GM18508 (cell line): Measurements from ENCODE around the gene KRT32.
"Not testable (repeated sequence)": the region's sequence is repeated elsewhere in the genome, so short reads cannot be mapped to it uniquely, and the experiment has no call there.

ENCODE experiments used
- ATAC-seq: cut with Tn5 transposase; IDR thresholded peaks from one replicate; pipeline ENCODE4 v1.9.1; 2021; ENCODE audit warnings: moderate number of reproducible peaks; ENCODE audit not compliant: insufficient read depth, unreplicated experiment

KRT32 gene

DNA sequence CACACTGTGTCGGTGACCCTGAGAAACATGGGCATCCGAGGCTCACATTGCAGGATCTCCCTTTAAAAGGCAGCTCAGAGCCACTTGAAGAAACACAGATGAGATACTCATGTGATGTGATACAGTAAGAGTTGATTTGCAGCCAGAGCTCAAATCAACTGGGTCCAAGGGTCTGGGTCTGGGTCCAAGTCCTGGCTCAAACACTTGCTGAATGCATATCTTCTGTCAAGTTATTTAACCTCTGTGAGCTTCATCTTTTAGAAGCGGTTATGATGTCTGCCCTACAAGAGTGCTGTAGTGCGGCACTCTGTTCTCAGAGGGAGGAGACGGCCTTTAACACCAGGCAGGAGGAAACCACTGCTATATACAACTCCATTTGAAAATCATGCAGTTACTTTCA is 32.8 kb downstream of the KRT32 start:
- ATAC-seq = no peak

DNA sequence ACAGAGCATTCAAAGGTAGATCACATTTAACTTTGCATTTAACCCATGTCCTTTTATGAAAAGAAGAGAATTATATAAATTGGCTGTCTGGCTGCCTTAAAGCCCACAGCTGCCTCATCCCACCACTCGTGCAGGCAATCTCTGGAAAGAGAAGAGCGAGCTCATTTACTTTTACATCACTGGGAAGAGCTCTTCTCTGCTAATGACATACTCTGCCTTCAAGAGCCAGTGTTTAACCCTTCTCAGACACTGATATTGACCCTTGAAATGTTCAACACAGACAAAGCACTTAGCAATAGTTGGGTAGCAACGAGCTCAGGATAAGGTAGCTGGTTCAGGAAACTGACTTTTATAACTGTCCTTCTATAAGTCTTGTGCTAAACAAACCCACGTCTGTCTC is 33.2 kb downstream of the KRT32 start:
- no peak for ATAC-seq

DNA sequence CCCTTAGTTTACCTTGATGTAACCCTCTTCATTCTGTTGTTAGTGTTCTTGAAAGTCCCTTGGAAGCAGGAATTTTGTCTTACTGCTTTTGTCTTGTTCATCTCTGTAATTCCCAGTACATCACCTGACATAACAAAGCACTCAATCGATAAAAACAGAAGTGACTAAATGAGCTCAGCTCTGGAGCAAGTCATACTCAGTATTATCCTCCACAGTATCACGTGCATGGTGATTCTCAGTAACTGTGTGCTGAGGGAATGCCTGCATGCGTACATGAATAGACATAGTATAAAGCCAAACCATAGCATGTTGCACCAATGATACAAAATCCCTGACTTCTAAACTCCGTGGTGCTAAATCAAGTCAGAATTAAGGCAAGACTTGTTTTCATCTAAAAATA is 33.6 kb downstream of the KRT32 start:
- ATAC-seq = no peak

DNA sequence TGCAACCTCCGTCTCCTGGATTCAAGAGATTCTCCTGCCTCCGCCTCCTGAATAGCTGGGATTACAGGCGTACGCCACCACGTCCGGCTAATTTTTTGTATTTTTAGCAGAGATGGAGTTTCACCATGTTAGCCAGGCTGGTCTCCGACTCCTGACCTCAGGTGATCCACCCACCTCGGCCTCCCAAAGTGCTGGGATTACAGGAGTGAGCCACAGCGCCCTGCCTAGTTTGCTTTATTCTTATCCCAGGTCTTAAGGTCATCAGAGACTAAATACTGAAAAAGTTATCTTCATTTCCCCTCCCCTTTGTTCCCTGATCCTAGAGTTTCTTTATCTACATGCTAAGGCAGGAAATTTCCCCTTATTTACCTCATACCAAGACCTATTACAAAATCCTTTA is 36.8 kb downstream of the KRT32 start:
- not testable (repeated sequence) for ATAC-seq

DNA sequence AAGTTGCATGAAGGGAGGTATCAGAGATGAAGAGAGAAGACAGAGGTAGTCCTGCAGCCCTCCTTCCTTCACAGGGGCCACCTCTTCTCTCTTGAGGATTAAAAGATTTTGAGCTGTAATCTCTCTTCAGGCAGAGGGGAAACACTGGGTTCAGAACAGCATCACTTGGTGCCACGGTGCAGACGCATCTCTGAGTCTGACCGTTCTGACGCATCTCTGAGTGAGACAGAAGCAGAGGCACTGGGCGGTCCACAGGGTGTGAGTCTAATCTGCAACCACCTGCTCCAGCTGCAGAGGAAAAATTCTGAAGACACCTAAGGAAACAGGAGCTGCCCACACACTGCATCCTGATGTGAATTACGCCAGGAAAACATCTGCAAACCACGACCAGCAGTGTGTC is 37.5 kb downstream of the KRT32 start:
- ATAC-seq = no peak

DNA sequence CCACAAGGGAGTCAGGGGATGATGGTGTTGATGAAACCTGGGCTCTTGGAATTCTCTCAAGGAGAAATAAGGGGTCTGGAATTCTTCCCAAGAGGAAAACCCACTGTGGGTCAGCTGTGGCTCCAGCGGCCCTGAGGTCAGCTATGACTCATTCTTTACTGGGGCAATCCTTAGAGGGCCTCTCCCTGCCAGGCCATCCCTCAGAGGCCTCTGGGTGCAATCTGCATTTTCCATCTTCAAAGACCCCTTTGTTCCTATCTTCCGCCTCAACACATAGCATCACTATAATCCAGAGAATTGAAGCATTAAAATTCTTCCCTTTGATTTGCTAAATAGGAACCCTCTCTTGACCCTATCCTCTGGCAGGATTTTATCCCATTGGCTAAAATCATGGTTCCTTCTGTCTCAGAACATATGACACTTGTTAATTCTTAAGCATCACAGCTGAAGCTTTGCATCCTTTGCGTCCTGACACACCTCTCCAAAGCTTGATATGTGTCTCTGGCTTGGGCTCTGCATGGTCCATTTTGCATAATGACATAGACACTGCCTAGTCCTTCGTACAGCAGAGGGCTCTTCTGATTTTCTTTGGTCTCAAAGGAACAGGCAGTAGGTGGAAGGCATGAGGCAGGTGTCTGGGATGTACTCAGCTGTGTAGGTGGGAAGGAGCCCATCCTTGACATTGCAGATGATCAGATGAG is 38.4 kb downstream of the KRT32 start:
- ATAC-seq = no peak

DNA sequence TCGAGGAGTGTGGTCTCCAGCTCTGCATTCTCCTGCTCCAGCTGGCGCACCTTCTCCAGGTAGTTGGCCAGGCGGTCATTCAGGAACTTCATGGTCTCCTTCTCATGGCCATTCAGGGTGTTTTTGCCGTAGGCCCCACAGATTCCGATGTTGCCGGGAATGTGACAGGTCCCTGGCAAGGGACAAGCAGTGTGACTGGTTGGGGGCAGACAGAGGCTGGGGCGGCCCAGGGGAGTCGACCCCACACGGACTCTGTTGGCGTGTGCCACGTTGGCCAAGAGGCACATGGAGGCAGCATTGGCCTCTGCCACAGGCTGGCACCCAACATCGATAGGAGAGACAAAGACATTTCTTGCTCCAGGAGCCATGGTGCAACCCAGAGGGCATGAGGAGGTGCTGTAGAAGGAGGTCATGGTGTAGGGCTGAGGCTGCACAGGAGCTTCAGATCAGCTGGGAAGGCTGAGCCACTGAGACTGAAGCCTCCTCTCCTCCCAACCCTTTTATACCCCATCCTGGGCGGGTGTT is 43.0 kb downstream of the KRT32 start, which contains the start of gene KRT37:
Gene KRT37, minus strand, starts transcription at position 475 of the 525 bp plus-strand sequence. Its CDS starts 62 bp downstream, at position 413.
- ATAC-seq = no peak

DNA sequence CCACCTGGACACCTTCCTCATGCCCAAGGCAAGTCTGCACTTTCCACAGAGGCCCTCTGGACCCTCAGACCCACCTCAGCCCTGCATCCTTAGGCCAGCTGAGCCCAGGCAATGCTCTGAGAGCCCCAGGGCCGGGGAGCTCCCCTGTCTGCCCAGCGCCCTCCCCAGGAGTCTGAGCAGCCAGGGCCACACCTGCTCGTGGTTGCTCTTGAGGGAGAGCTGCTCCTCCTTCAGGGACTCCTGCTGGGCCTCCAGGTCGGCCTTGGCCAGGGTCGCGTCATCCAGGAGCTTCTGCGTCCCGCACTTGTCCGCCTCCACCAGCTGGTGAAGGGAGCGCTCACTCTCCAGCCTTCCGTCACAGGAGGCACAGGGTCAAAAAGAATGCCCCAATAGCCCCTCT is 44.6 kb downstream of the KRT32 start:
- ATAC-seq = not testable (repeated sequence)

DNA sequence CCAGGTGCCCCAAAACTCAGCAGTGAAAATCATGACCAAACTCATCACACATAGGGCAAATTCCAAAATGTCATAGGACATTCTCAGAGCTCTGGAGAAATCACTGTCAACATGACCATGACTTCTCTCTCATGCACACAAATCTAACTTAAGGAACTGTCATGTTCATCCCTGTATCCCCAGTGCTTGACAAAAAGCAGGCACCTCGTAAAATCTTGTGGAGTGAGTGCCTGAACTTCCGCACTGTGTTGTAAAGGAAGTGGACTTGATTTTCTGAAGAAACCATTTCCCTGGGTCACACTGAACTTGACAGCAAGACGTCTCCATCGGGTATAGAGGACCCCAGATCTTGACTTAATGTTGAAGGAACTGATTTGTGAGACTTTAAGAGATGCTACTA is 45.6 kb downstream of the KRT32 start:
- no peak for ATAC-seq

DNA sequence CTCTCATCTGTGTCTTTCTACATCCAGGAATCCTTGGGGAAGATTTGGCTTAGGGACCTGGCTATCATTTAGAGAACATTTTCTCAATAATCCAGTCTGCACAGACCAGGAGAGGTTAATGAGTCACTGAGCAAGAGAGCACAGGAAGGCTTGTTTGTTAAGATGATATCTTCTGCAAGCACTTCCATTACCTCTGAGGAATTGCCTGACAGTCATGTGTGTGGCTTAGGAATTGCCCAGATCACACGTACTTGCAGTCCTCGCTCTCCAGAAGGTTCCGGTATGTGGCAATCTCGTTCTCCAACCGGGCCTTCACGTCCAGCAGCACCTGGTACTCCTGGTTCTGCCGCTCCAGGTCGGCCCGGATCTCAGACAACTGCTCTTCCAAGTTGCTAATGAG is 46.1 kb downstream of the KRT32 start:
- no peak for ATAC-seq

DNA sequence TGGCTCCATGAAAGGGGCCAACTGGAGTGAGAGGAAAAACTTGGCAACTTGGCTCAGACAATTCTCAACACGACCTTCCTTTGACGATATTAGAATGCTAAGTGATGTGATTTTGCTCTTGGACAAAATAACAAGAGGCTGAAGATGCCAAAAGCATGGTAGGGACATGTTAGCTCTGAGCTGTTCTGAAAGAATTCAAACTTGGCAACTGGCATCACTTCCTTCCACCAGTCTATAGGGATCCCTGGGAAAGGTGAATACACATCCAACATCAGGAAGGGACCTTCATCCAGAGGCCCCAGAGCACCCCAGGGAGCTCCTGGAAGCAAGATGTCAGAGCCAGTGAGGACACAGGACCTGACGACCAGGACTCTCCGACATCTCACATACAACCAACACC is 47.1 kb downstream of the KRT32 start:
- no peak for ATAC-seq

DNA sequence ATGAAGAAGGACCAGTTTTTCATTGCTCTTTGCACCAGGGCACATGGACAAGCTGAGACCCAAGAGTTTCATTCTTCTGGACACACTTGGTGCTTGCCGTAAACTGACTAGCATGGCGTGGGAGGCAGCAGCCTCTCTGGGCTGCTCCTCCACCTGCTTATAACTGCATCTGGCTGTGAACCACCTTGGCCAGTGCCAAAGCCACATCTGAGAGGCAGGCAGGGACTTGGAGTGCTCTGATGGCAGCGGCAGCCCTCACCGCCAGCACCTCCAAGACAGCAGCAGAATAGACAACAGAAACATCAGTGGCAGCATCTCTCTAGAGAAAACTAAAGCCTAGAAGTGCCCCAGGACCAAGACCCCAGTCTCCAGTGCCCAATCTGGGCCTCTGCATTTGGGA is 47.5 kb downstream of the KRT32 start:
- ATAC-seq = no peak

DNA sequence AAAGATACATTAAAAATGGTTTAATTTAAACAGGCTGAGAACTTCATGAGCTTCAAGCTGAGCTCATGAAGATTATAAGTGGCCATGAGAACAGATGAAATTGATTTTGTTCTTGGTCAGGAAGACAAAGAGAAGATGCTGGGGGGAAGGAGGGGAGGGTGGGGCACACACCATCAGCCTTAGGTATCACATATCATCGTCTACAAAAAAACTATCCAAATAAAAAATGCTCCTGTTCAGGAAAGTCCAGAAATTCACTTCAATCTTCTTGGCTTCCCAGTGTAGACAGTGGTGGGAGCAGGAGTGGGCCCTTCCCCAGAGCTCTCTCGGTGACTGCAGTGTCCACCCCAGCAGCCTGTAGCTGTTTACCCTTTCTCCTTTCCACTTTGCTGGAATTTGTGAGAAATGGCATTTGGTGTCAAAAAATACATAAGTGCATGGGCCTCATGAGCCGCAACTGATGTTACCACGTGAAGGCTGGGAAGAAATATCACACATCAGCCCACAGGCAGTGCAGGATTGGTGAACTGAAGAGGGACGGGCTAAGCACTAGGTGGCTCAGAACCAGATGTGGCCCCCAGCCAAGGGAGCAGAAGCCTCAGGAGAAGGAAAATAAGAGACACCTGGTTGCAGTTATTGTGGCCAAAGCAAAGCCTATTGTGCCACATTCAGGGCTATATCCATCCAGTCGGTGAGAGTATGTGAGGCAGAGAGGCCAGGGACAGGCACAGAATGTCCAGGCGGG is 48.9 kb downstream of the KRT32 start:
- ATAC-seq = no peak

DNA sequence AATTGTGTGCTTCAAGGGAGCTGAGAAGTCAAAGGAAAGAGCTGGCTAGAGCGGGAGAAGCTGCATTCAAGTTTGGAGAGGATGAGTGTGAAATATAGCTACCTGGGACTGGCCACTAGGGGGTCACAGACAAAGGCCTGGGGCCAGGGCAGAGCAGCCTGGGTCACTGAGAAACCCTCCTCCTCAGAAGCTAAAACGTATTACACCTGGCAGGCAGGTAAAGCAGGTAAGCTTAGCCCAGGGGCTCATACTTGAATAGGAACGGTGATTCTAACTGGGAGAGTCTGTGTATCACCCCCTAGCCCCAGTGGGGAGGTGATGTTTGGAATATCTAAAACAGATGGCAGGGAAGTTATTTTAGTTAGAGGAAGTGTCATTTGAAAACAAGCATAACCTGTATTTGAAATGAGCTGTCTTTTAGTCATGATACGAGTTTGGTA is 49.6 kb downstream of the KRT32 start:
- ATAC-seq = no peak

DNA sequence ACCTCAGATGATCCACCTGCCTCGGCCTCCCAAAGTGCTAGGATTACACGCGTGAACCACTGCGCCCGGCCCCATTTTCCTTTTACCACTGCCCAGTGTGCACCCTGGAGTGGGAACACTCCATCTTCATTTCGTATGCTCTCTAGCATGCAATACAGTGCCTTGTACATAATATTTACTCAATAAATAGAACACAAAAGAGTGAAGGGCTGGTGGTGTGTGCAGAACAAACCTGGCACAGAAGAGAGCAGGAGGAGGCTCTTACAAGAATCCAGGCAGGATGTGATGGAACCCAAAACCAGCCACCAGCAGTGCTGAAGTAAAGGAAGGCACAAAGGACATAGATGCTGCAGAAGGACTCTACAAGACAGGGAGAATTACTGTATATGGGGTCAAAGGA is 50.1 kb downstream of the KRT32 start:
- ATAC-seq = no peak

DNA sequence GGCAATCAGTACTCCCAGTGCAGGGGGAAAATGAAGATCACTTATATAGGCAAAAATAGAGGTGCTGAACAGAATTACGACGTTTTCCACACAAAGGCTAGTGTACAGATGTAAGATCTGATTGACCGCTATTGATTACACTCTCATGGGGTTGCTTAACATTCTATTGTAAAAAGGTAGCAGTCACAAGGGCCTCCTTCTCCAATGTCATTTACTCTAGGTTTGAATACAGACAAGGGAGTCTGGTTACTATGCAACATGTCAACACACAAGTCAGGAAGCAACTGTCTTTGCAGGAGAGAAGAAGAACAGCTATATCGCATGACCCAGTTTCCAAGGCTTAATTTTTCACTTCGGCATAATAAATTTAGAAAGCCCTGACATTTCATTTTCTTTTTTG is 50.7 kb downstream of the KRT32 start:
- ATAC-seq = no peak

DNA sequence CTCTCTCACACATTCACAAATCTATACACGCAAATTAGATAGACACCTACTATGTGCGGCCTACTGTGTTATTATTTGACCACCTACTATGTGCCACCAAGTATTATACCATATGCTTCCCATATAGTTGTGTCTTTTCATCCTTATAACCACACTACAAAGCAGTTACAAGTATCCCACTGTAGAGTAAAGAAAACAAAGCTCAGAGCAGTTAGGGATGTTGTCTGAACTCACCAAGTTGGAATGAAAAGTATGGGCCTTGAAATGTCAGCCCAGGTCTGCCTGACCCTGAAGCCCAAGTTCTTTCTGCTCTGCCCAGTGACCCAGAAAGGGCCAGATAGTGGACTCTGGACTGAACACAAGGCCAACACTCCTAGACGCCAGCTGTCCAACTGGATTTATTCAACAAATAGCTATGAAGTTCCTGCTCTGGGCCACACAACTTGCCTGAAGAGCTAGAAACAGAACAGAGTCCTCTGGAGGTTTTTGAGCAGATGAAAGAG is 51.3 kb downstream of the KRT32 start:
- ATAC-seq = no peak

DNA sequence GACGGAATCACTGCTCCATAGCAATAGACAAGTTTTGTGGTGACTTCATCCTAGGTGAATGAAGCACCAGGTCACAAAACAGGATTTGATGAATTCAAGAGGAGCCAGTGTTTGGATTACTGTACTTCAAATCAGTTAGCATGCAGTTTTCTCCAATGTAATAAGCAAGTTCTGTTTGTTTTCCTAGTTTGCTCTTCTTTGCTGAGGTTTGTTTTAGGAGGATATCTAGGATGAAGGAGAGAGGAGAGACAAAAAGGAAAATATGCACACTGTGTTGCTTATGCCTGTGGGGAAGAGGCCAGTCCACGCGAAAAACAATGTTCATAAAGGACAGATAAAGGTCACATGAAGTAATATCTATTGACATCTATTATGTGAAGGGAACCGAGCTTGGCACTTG is 51.8 kb downstream of the KRT32 start:
- no peak for ATAC-seq

DNA sequence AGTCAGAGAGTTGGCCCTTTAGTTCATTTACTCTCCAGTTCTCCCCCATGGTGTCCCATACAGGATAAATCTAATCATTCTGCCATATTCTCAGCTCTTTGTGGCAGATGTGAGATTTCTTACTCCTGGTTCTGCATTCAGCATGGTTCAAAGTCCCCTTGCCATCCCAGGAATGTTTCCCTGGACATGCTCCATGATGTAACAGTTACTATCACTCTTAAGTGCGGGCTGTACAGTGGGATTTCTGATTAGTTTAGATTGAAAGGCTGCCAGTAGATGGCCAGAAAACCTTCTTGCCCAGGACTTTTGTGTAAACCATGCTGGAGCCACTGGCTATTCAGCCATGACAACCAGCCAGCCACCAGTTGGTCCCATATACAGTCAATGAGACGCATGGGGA is 53.2 kb downstream of the KRT32 start:
- ATAC-seq = no peak

DNA sequence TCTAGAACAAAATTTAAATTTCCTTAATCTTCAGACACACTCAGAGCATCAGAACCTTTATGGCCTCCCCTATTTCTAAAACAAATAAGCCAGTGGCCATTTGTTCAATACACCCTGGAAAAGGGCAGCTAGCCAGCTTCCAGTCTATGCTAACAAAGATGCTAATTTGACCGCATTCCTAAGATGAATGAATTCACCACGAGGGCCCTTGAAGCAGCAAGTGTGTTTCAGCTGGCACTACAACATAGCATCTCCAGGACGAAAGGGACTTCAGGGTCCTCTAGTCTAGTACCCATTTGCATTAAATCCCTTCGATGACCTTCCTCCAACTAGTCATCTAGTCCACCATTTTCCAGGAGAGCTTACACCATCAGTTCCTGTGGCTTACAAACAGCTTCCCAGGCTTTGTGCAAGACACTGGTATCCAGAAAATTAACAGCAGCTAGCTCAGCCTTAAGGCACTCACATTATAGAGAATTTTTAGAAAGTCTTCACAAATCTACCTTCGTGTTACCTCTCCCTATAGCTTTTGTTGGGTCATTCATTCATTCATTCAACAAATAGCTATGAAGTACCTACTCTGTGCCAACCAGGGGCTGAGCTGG is 53.7 kb downstream of the KRT32 start:
- ATAC-seq = no peak
